DMS153 treated with DMSO at 0.1 percent for 48 hours (cell line): ENCODE measurements around the gene CD8A.

Experiments
- DNase-seq: peaks from one replicate; lab custom pipeline; 2025; ENCODE audit not compliant: unreplicated experiment; lab: John Stamatoyannopoulos, UW

Gene CD8A

GRCh38 chr2:86809481-86810121 lies 18.9 kb upstream of the CD8A start:
- DNase-seq = no peak

DNA sequence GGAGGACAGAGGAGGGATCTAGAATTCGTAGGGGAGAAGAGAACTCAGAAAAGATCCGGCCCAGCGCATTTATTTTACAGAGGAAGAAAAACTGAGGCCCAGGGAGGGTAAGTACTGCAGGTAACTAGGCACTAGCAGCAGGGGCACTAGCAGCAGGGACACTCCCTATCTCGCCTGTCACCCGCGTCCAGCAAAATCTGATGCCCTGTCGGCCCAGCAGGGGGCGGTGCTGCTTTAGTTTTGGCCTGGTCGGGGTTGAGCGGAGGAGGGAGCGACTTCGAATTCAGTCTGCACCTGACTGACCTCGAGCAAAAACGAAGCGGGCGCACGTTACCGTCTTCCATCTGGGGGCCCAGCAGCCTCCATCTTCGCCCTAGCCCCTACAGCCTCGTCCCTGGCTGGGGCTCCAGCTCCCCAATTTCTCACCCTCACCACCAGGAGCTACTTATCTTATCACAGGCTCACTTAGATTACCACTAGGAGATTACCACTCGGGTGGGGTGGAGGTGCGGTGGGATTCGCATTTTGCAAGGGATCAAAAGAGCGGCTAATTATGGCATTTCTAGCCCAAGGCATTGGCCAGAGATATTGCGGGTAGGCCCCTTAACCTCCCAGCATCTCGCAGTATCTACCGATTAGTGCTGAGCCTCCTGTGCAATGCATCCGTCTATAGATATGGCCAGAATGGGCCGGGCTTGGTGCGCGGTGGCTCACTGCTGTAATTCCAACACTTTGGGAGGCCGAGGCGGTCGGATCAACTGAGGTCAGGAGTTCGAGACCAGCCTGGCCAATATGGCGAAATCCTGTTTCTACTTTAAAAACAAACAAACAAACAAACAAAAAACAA lies 17.8 kb upstream of the CD8A start:
- peak; percentile 79 for DNase-seq

GRCh38 chr2:86807468-86808275 lies 17.0 kb upstream of the CD8A start:
- no peak for DNase-seq

DNA sequence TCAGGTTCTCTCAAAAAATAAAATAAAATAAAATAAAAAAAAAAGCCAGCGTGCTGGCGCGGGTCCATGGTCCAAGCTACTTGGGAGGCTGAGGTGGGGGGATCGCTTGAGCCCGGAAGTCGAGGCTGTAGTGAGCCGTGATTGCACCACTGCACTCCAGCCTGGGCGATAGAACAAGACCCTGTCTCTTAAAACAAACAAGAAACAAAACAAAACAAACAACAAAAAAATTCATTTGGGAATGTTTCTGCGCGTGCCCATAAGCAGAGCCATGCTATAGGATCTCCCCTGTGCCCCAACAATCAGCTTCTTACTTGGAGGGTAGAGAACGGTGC lies 16.4 kb upstream of the CD8A start:
- DNase-seq = no peak

DNA sequence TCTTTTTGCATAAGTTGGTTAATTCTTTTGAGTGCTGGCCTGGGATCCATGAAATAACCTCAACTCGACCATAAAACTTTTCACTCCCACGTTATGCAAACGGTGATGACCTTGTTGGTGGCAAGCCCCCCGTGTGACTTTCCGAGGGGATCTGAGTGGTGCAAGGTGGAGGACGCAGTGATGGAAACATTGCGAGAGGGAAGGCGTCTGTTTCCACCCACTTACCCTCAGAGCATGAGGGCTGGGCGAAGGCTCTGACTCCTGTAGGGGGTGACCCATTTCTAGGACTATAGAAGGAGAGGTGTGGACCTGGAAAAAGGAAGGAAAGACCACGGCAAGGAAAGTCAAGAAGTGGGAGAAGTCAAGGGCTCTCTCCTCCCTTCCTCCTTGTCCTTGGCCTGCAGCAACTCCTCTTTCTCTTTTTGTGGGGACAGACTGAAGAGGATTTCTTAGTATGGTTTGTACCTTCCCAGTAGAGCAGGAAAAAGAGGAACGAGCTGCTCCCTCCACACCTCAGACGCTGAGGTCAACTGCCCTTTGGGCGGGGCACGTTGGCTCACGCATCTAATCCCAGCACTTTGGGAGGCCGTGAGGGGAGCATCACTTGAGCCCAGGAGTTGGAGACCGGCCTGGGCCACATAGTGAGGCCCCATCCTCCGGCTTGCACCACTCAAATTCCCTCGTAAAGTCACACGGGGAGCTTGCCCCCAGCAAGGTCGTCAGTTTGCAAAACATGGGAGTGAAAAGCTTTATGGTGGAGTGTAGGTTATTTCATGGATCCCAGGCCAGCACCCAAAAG lies 15.5 kb upstream of the CD8A start:
- no peak for DNase-seq

GRCh38 chr2:86800856-86801567 lies 10.3 kb upstream of the CD8A start:
- no peak for DNase-seq

- DNase-seq = no peak
Measured at GRCh38 chr2:86794861-86795260, 4.1 kb upstream of the CD8A start.

DNA sequence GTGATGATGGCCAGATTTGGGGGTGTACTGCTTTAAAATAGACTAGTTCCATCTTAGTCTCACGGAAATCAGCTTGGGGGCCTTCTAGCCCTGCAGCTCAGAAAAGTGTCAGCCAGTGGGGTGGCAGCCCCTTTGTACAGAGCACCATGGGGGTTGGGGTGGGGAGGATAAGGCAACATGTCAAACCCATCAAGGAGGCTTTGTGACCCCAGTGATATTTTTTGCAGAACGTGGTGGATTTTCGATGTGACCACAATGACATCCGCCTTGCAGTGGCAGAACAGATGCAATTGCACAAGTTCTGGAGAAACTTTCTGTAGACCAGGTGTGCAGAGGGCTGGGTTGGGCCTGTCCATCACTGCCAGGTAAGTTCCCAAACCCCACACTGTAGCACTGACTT lies 3.0 kb upstream of the CD8A start:
- DNase-seq = no peak

GRCh38 chr2:86791573-86791972 lies 860 bp upstream of the CD8A start:
- DNase-seq = no peak

DNA sequence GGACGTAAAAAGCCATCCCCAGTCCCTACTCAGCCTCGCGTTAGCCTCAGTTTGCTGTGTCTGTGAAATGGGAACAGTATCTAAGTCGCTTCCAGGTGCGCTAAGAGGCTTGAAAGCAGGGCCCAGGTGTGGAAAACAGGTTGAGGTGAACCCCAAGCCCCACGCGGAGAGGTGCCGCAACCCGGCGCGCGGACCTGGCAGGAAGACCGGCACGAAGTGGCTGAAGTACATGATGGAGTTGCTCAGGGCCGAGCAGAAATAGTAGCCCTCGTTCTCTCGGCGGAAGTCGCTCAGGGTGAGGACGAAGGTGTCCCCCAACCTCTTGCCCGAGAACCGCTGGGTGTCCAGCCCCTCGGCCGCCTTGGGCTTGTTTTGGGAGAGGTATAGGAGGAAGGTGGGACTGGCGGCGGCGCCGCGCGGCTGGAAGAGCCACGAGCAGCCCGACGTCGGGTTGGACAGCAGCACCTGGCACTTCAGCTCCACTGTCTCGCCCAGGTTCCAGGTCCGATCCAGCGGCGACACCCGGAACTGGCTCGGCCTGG lies 508 bp downstream of the CD8A start:
- no peak for DNase-seq

DNA sequence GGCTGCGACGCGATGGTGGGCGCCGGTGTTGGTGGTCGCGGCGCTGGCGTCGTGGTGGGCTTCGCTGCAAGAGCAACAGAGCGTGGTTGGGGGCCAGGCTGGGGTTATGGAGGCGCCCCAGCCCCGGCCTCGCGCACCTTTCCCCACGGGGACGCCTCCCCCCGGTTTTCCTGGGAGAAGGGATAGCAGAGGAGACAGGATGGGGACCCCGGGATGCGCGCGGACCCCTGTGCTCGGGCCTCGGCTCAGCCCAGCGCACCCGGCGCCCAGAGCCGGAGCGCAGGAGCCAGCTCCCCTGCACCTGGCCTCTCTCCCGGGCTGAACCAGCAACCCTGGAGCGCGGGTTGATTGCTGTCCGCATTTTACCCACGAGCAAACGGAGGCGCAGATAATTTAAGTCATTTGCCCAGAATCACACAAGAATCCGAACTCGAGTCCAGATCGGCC lies 1.0 kb downstream of the CD8A start:
- no peak for DNase-seq

GRCh38 chr2:86788881-86789686 lies 1.6 kb downstream of the CD8A start:
- DNase-seq = no peak

- DNase-seq = no peak
Measured at GRCh38 chr2:86788165-86788564, 2.5 kb downstream of the CD8A start.

- DNase-seq = no peak
Measured at GRCh38 chr2:86787736-86788135, 3.0 kb downstream of the CD8A start.

DNA sequence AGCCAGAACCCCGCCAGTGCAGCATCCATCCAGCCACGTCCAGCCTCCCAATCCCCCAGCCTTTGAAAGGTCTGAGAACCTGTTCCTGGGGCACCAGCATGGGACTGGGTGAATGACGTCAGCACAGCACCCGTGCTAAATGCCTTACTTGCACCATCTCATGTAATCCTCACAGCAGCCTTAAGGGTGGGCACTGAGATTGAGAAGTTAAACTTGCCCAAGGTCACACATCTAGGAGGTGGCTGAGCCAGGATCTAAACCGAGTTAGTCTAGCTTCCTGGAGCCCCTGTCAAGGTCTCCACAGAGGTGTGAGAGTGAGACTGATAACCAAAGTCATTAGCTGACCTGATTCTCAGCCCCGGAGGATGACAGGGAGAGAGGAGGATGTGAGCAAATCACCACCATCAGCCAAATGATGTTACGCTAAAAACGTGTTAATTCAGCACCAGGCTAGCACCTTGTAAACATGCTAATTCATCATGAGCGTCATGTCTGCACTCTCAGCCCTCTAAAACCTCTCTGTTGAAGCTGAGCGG lies 4.6 kb downstream of the CD8A start:
- DNase-seq = no peak

- no peak for DNase-seq
Measured at GRCh38 chr2:86785456-86785855, 5.3 kb downstream of the CD8A start.

GRCh38 chr2:86783615-86784339 lies 6.9 kb downstream of the CD8A start:
- no peak for DNase-seq

DNA sequence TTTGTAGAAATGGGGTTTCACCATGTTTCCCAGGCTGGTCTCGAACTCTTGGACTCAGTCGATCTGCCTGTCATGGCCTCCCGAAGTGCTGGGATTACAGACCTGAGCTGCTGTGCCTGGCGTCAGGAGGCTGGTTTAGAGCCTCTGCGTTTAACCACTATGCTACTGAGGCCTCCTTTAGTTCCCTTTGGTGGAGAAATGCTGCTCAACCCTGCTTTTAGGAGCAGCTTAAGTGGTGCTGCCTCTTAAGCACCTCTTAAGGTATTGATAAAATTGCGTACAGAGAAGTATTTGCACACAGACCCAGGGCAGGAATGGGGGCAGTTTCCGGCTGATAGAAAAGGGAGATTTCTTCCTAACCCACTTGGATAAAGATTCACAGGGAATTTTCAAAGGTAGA lies 8.0 kb downstream of the CD8A start:
- DNase-seq = no peak
